ENCODE measurements around the gene MXRA7. TPM values are rescaled to one million over a fixed set of nuclear protein-coding genes. Genes with fewer than 3 reads are reported as not detected.

Gene MXRA7
- total RNA-seq (2012; rRNA removed): 169 and 231 TPM in 2 replicates
- 148 and 168 TPM in 2 replicates for polyA plus RNA-seq (2012; rRNA removed)
- polyA plus RNA-seq (2012; cell fraction: cytosol; rRNA removed): 104 and 544 TPM in 2 replicates
- 20.0 and 91.8 TPM in 2 replicates for polyA plus RNA-seq (2012; cell fraction: nucleus; rRNA removed; ENCODE audit: low replicate concordance)
- Bru-seq, nascent RNA: percentile 94 among the genes with signal in this experiment
- BruChase-seq, experiment 1, labeled RNA remaining after a 6-hour chase: percentile 94 among the genes with signal in this experiment
- BruChase-seq, experiment 2, labeled RNA remaining after a 2-hour chase: percentile 83 among the genes with signal in this experiment
- long read RNA-seq, full-length matches to known transcripts: 669 of 747 reads
- long read RNA-seq, partial matches to known transcripts: 13 of 747 reads
- long read RNA-seq, other reads (novel, unspliced or antisense): 65 of 747 reads

DNA sequence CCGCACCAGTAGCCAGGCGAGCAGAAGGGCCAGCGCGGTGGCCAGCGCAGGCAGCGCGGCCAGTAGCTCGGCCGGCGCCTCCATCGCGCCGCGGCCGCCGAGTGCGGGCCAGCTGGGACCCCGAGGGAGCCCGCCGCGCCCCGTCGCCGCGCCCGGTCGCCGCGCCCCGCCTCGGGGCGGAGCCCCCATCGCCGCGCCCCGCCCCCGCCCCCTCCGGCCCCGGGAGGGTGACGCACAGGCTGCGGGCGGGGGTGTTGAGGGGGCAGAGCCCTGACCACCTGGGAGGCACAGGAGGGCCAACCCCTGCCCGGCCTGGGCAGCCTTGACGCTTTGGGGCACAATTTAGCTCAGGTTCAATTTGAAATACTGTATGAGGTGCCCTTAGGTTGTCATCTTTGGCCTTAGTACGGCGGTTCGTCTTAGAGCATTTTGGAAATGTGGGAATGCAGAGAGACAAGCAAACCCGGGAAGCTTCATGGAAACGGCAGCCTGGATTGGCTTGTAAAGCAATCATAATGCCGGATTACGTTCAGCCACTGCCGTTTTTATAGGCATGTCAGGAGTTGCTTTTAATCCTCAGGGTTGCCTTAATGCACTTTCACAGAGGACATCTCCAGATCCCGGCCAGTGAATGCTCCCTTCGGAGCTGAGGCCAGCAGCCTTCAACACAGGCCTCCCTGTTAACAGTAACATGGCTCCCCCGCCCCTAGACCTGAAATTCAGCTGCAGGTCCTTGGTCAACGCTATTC, at the start of gene MXRA7:
MXRA7 (minus strand) TSS at position 103 of the 749 bp plus-strand sequence; CDS start at position 84, 19 bp downstream.
- H3K27ac ChIP-seq (ENCODE audit: insufficient read depth, low read length): peak within 1 kb of the TSS; percentile 90
- H2BK120ac ChIP-seq (ENCODE audit: low read depth, low read length): peak within 1 kb of the TSS; percentile 94
- H3K9me1 ChIP-seq (ENCODE audit: insufficient read depth, low read length): peaks cover 20% of the 10 kb centered on the region
- DNase-seq (peak; percentile 61), ATAC-seq (ENCODE audit: low read depth) (peak; percentile 59)
- peak within 1 kb of the TSS; percentile 92 for H2BK5ac ChIP-seq (ENCODE audit: low read depth, low read length, poor library complexity, severe bottlenecking)
- H3K14ac ChIP-seq (replicated peaks; ENCODE audit: low read depth, low read length): peak within 1 kb of the TSS; percentile 99
- intact Hi-C loops (cut with micrococcal nuclease) (loop anchor here (2.0 kb wide), 1 partner anchor 152 kb away; no protein-coding TSS in a partner anchor), dilution Hi-C loops (cut with HindIII; ENCODE audit: low sequenced_read_pairs, unreplicated experiment) (no loop called here), in situ Hi-C loops (cut with MboI; ENCODE audit: low sequenced_read_pairs) (no loop called here)
- H3K9ac ChIP-seq (ENCODE audit: low read depth, low read length): peak within 1 kb of the TSS; percentile 86
- ChIA-PET CTCF (interaction anchor here (1.2 kb wide), 1 partner anchor 22 kb away, joined by 3 read pairs; no protein-coding TSS in a partner anchor), POLR2A (ENCODE audit: unreplicated experiment) (interaction anchor here (0.6 kb wide), 1 partner anchor 26 kb away, joined by 4 read pairs; no protein-coding TSS in a partner anchor)
- H4K5ac ChIP-seq (ENCODE audit: low read depth, low read length): peak within 1 kb of the TSS; percentile 67
- BruUV-seq (replicated peaks): no TSS peak
- peak within 1 kb of the TSS; percentile 99 for H2AK9ac ChIP-seq (replicated peaks; ENCODE audit: low read depth, low read length, poor library complexity)
- peak within 1 kb of the TSS; percentile 97 for H3K4me2 ChIP-seq (ENCODE audit: low read depth, low read length)
- H2BK20ac ChIP-seq (ENCODE audit: low read depth, low read length): peak within 1 kb of the TSS; percentile 54; the same call in 1 of the 2 replicates
- peaks cover 20% of the 10 kb centered on the region for H3K36me3 ChIP-seq (ENCODE audit: control insufficient read depth, insufficient read depth, low read length)
- peak within 1 kb of the TSS; percentile 98 for H3K23ac ChIP-seq (ENCODE audit: low read depth, low read length)
- peak within 1 kb of the TSS; percentile 75 for H2AFZ ChIP-seq (replicated peaks; ENCODE audit: low read length, poor library complexity)
- H3K4me1 ChIP-seq (ENCODE audit: control insufficient read depth, insufficient read depth, low read length): peaks cover 31% of the 10 kb centered on the region
- peak within 1 kb of the TSS; percentile 81 for H2AK5ac ChIP-seq (ENCODE audit: low read depth, low read length)
- TF ChIP-seq CEBPB (IDR thresholded peaks at IDR 0.05; ENCODE audit: low read depth, low read length): no peak
- TF ChIP-seq POLR2A (IDR thresholded peaks at IDR 0.05; ENCODE audit: low read depth, low read length): peak; percentile 55
- 0 out of 2 replicates have a peak, but pooled peaks have one; percentile 5 for TF ChIP-seq FOS (IDR thresholded peaks at IDR 0.05; ENCODE audit: low read depth, low read length)
- no peak for TF ChIP-seq NFE2L2 (IDR thresholded peaks at IDR 0.05; ENCODE audit: low read depth, low read length)
- peak; percentile 90; the same call in 1 of the 2 replicates for TF ChIP-seq MAZ (IDR thresholded peaks at IDR 0.05; ENCODE audit: borderline replicate concordance, low read depth, low read length)
- H2BK15ac ChIP-seq (ENCODE audit: low read depth, low read length): peak within 1 kb of the TSS; percentile 60; the same call in 1 of the 3 replicates
- 8% methylated on average over 6 of the region's 56 CpGs; no CpG with 5 or more reads in 1 of the 2 experiments for WGBS, 2 experiments (ENCODE audit: extremely low coverage in 2 of 2, insufficient read length in 1 of 2)
- peak within 1 kb of the TSS; percentile 98 for H4K91ac ChIP-seq (ENCODE audit: insufficient read depth, low read depth, low read length)
- no peaks in the 10 kb centered on the region for H3K9me3 ChIP-seq (ENCODE audit: control insufficient read depth, insufficient read depth, low read length)
- no peaks in the 10 kb centered on the region for H3K27me3 ChIP-seq (ENCODE audit: control insufficient read depth, insufficient read depth, low read length)
- peak within 1 kb of the TSS; percentile 49 to 89 for H4K8ac ChIP-seq (ENCODE audit: low read depth in 2 of 2, low read length in 2 of 2)
- H3K4me3 ChIP-seq (ENCODE audit: insufficient read depth, low read depth, low read length): peak within 1 kb of the TSS; percentile 58
- peak within 1 kb of the TSS; percentile 73 for H3K18ac ChIP-seq (ENCODE audit: low read depth, low read length)
- peak within 1 kb of the TSS; percentile 98 for H3K4ac ChIP-seq (ENCODE audit: low read depth, low read length)
- H3K56ac ChIP-seq (ENCODE audit: extremely low read depth, insufficient read depth, low read length): peak within 1 kb of the TSS; percentile 96
- peaks cover 26 to 86% of the 10 kb centered on the region in 2 experiments for H3K79me1 ChIP-seq (ENCODE audit: low read depth in 1 of 2, low read length in 2 of 2)
- H4K20me1 ChIP-seq (ENCODE audit: insufficient read depth, low read length): peaks cover 67% of the 10 kb centered on the region

Measured in IMR-90 (cell line).